Neutrophil (primary cell): ENCODE data around the gene SLC36A2.

Experiments
- H3K27ac ChIP-seq: fragments of 200-600 bp; sonication (generic); 2 replicates; pipeline ENCODE4 v1.5.1; 2016; ENCODE audit warnings: mild to moderate bottlenecking, moderate library complexity
- H3K27me3 ChIP-seq: fragments of 200-600 bp; sonication (generic); 2 replicates; pipeline ENCODE4 v1.6.0; 2016; ENCODE audit warnings: mild to moderate bottlenecking
- H3K36me3 ChIP-seq: fragments of 200-600 bp; sonication (generic); 2 replicates; pipeline ENCODE4 v1.5.1; 2017
- H3K4me1 ChIP-seq, 2 experiments: fragments of 200-600 bp in 1 of 2; sonication (generic) in 1 of 2; 1 replicate in 1 of 2; 2 replicates in 1 of 2; pipeline versions ENCODE4 v1.5.1 to v1.6.1; 2013 to 2016; ENCODE audit warnings: low read depth in 1 of 2, low read length in 1 of 2, mild to moderate bottlenecking in 1 of 2, moderate library complexity in 1 of 2; ENCODE audit not compliant: control insufficient read depth in 1 of 2, insufficient read depth in 1 of 2
- H3K4me3 ChIP-seq, 2 experiments: fragments of 200-600 bp in 1 of 2; sonication (generic) in 1 of 2; 1 replicate in 1 of 2; 2 replicates in 1 of 2; pipeline ENCODE4 v1.5.1; 2013 to 2016; ENCODE audit warnings: low read depth in 1 of 2, low read length in 1 of 2, mild to moderate bottlenecking in 1 of 2, moderate library complexity in 1 of 2
- H3K9me3 ChIP-seq: fragments of 200-600 bp; sonication (generic); 2 replicates; pipeline ENCODE4 v1.5.1; 2016
- TF ChIP-seq, protein P1 (sequence below): fragments of 200-600 bp; sonication (generic); IDR thresholded peaks from 2 replicates; pipeline ENCODE4 v1.5.1; 2016; ENCODE audit warnings: antibody characterized with exemption

Gene SLC36A2

DNA sequence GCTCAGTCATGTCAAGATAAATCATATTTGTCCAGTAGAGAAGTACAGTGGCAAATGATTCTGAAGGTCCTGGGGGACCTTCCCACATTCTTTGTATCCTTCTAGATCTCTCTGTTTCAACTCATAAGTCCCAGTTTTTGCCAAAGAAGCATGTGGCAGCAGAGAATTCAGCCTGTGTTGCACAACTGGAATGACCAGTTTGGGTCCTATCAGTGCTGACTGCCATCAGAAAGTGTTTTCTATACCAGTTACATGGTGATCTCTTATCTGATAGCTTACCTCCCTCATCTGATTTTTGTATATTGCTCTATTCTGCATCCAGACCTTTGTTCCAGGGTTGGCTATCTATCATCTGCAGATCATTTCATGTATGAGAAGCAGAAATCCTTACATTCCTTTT, 72.7 kb downstream of the SLC36A2 start:
- no peaks in the 10 kb centered on the region for H3K4me1 ChIP-seq
- no peaks in the 10 kb centered on the region for H3K27me3 ChIP-seq
- H3K4me3 ChIP-seq: no peak overlapping the region
- H3K27ac ChIP-seq: no peak overlapping the region
- TF ChIP-seq, protein P1, sequence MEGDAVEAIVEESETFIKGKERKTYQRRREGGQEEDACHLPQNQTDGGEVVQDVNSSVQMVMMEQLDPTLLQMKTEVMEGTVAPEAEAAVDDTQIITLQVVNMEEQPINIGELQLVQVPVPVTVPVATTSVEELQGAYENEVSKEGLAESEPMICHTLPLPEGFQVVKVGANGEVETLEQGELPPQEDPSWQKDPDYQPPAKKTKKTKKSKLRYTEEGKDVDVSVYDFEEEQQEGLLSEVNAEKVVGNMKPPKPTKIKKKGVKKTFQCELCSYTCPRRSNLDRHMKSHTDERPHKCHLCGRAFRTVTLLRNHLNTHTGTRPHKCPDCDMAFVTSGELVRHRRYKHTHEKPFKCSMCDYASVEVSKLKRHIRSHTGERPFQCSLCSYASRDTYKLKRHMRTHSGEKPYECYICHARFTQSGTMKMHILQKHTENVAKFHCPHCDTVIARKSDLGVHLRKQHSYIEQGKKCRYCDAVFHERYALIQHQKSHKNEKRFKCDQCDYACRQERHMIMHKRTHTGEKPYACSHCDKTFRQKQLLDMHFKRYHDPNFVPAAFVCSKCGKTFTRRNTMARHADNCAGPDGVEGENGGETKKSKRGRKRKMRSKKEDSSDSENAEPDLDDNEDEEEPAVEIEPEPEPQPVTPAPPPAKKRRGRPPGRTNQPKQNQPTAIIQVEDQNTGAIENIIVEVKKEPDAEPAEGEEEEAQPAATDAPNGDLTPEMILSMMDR: no peak
- peaks cover 5% of the 10 kb centered on the region for H3K36me3 ChIP-seq
- no peaks in the 10 kb centered on the region for H3K9me3 ChIP-seq

DNA sequence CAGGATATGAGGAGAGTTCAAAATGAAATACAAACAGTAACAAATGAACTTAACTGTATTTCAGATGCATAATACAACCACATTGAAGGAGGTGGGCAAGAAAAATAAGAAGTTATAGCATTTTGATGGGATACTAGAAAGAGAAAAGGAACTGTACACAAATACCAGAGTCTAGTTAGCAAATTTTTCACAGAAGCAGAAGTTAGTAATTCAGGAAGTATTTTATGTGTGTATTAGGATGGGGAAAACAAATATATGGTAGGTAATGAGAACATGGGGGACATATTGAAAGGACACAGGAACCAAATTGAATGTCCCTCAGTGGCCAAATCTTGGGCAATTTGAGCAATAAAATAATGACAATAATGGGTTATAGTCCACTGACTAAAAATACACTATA, 76.0 kb downstream of the SLC36A2 start:
- H3K27me3 ChIP-seq: no peaks in the 10 kb centered on the region
- TF ChIP-seq, protein P1: no peak
- H3K4me1 ChIP-seq: no peaks in the 10 kb centered on the region
- no peaks in the 10 kb centered on the region for H3K9me3 ChIP-seq
- peak overlapping the region; percentile 44 for H3K27ac ChIP-seq
- H3K36me3 ChIP-seq: peaks cover 36% of the 10 kb centered on the region
- no peak overlapping the region for H3K4me3 ChIP-seq

DNA sequence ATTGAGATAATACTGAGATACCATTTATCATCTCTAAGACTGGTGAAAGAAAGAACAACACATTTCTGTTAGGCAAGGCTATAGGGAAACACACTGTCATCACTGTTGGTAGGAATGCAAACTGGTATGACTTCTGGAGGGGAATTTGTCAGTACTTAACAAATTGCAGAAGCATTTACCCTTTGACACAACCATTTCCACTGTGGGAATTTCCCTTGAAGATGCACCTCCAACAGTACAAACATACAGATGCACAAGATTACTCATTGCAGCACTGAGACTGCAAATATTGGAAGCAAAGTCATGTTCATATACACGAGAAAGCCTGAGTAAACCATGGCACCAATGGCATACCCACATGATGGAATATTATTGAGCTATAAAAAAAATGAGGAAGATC, 76.8 kb downstream of the SLC36A2 start:
- Histone ChIP-seq H3K27me3 (no peaks in the 10 kb centered on the region), H3K27ac (peak overlapping the region; percentile 5), H3K36me3 (peaks cover 36% of the 10 kb centered on the region), H3K4me1 (no peaks in the 10 kb centered on the region), H3K4me3 (no peak overlapping the region), H3K9me3 (no peaks in the 10 kb centered on the region)
- TF ChIP-seq, protein P1: no peak

DNA sequence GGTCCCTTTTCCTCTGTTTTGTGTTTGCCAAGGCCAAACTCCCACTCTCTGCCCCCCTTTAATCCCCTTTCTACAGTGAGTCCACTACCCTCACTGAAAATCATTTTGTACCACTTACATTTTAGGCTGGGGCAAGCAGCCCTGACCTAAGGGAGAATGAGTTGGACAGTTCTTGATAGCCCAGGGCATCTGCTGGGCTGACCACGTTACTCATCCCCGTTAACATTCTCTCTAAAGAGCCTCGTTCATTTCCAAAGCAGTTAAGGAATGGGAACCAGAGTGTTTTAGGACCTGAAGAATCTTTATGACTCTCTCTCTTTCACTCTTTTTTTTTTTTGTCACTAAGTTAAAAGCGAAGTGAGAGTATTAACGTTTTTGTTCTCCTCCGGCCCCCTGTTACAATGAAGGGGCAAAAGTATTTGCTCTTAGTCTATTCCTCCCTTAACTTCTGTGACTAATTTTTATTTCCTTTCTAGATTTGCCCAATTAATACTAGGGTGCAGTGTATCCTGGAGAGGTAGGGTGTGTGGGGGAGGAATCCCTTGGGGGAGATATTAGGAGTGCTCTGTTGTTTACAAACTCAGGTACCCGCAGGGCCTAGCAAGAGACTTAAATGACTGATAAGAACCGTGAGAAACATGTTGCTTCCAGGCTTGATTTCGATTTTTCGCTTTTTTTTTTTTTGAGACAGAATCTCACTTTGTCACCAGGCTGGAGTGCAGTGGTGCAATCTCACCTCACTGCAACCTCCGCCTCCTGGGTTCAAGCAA, 79.7 kb downstream of the SLC36A2 start:
- no peaks in the 10 kb centered on the region for H3K4me1 ChIP-seq
- TF ChIP-seq, protein P1: no peak
- H3K27me3 ChIP-seq: no peaks in the 10 kb centered on the region
- H3K9me3 ChIP-seq: no peaks in the 10 kb centered on the region
- H3K27ac ChIP-seq: no peak overlapping the region
- peaks cover 37% of the 10 kb centered on the region for H3K36me3 ChIP-seq
- no peak overlapping the region for H3K4me3 ChIP-seq
